HepG2 (cell line): ENCODE data around the gene CNTNAP1. TPM values are rescaled to one million over a fixed set of nuclear protein-coding genes. Genes with fewer than 3 reads are reported as not detected.

ENCODE experiments used
- ATF6 ChIP-seq: sonication (generic); formaldehyde crosslinking; conservative IDR thresholded peaks from 2 replicates; pipeline ENCODE4 v1.4.0; 2020; ENCODE audit warnings: missing genetic modification reagents
- BCL6 ChIP-seq: IDR thresholded peaks from 2 replicates; pipeline ENCODE4 v1.6.1; 2016; ENCODE audit warnings: missing genetic modification reagents, missing compliant biosample characterization
- CBX5 ChIP-seq: sonication (generic); formaldehyde crosslinking; IDR thresholded peaks from 2 replicates; pipeline ENCODE4 v1.4.0; 2020; ENCODE audit warnings: missing genetic modification reagents, borderline replicate concordance
- GATAD1 ChIP-seq: IDR thresholded peaks from 2 replicates; pipeline ENCODE4 v1.6.1; 2016; ENCODE audit warnings: missing genetic modification reagents, missing compliant biosample characterization
- GPN1 ChIP-seq: sonication (generic); formaldehyde crosslinking; IDR thresholded peaks from 2 replicates; pipeline ENCODE4 v1.5.1; 2020; ENCODE audit warnings: missing genetic modification reagents, borderline replicate concordance
- HOXA5 ChIP-seq: sonication (generic); formaldehyde crosslinking; IDR thresholded peaks from 2 replicates; pipeline ENCODE4 v1.4.0; 2020; ENCODE audit warnings: missing genetic modification reagents
- MEIS2 ChIP-seq: sonication (generic); formaldehyde crosslinking; IDR thresholded peaks from 2 replicates; pipeline ENCODE4 v1.9.0; 2021; ENCODE audit warnings: mild to moderate bottlenecking, missing genetic modification reagents
- MXD1 ChIP-seq: sonication (generic); formaldehyde crosslinking; IDR thresholded peaks from 2 replicates; pipeline ENCODE4 v1.4.0; 2020; ENCODE audit warnings: mild to moderate bottlenecking, missing genetic modification reagents
- RBM39 ChIP-seq: fragments of 200-400 bp; formaldehyde crosslinking; IDR thresholded peaks from one replicate; pipeline ENCODE4 v1.6.1; 2018; ENCODE audit warnings: antibody characterized with exemption, mild to moderate bottlenecking, low read depth, low read length; ENCODE audit not compliant: poor library complexity, severe bottlenecking
- SCMH1 ChIP-seq: sonication (generic); formaldehyde crosslinking; IDR thresholded peaks from 2 replicates; pipeline ENCODE4 v1.9.0; 2021; ENCODE audit warnings: missing genetic modification reagents, mild to moderate bottlenecking, borderline replicate concordance
- TARDBP ChIP-seq: sonication (generic); formaldehyde crosslinking; IDR thresholded peaks from 2 replicates; pipeline ENCODE4 v1.8.0; 2022; ENCODE audit warnings: mild to moderate bottlenecking, missing genetic modification reagents
- TRIM22 ChIP-seq: fragments of 450-650 bp; IDR thresholded peaks from 2 replicates; pipeline ENCODE4 v1.6.1; 2017
- U2AF2 ChIP-seq: fragments of 200-400 bp; formaldehyde crosslinking; IDR thresholded peaks from 2 replicates; pipeline ENCODE4 v1.6.1; 2017; ENCODE audit warnings: low read depth, mild to moderate bottlenecking, low read length
- ZBTB7B ChIP-seq: sonication (generic); formaldehyde crosslinking; IDR thresholded peaks from 2 replicates; pipeline ENCODE4 v1.4.0; 2020; ENCODE audit warnings: missing genetic modification reagents
- ZFP1 ChIP-seq: IDR thresholded peaks from 2 replicates; pipeline ENCODE4 v1.6.1; 2016
- ZNF20 ChIP-seq: sonication (generic); formaldehyde crosslinking; IDR thresholded peaks from 2 replicates; pipeline ENCODE4 v1.4.0; 2020; ENCODE audit warnings: mild to moderate bottlenecking, moderate library complexity, missing genetic modification reagents
- ZNF234 ChIP-seq: sonication (generic); formaldehyde crosslinking; conservative IDR thresholded peaks from 2 replicates; pipeline ENCODE4 v1.5.1; 2020; ENCODE audit warnings: mild to moderate bottlenecking, missing genetic modification reagents
- ZNF577 ChIP-seq: sonication (generic); formaldehyde crosslinking; IDR thresholded peaks from 2 replicates; pipeline ENCODE4 v1.4.0; 2020; ENCODE audit warnings: mild to moderate bottlenecking, low read depth, missing genetic modification reagents, borderline replicate concordance
- ZNF619 ChIP-seq: sonication (generic); formaldehyde crosslinking; IDR thresholded peaks from 2 replicates; pipeline ENCODE4 v1.4.0; 2020; ENCODE audit warnings: mild to moderate bottlenecking, missing genetic modification reagents
- ZNF713 ChIP-seq: sonication (generic); formaldehyde crosslinking; IDR thresholded peaks from 2 replicates; pipeline ENCODE4 v1.4.0; 2020; ENCODE audit warnings: mild to moderate bottlenecking, missing genetic modification reagents
- ZNF878 ChIP-seq: sonication (generic); formaldehyde crosslinking; IDR thresholded peaks from 2 replicates; pipeline ENCODE4 v1.8.1; 2023; ENCODE audit warnings: mild to moderate bottlenecking, missing genetic modification reagents, moderate library complexity
- polyA plus RNA-seq, 8 experiments: library from polyadenylated mRNA; depleted of rRNA in 3 of 8; stranded (reverse) in 7 of 8; unstranded in 1 of 8; fragments of >200 nt; fragmentation: Illumina TruSeq in 4 of 8; extraction: Trizol in 4 of 8; gene quantifications; 2 replicates each; pipeline versions ENCODE4 v1.2.1 to v1.2.3, GENCODE V29; 2011 to 2016; ENCODE audit warnings: low read depth in 4 of 8, missing spikeins in 1 of 8, mixed read lengths in 1 of 8; ENCODE audit not compliant: insufficient read depth in 1 of 8
- total RNA-seq, 5 experiments: library from RNA; depleted of rRNA; stranded (reverse); fragments of >200 nt; fragmentation: Illumina TruSeq; extraction: Trizol; gene quantifications; 2 replicates each; pipeline ENCODE4 v1.2.3, GENCODE V29; 2016; ENCODE audit warnings: low read depth in 1 of 5
- TF ChIP-seq, protein P1 (sequence below): sonication (generic); formaldehyde crosslinking; IDR thresholded peaks from 2 replicates; pipeline ENCODE4 v1.4.0; 2020; ENCODE audit warnings: missing genetic modification reagents, borderline replicate concordance

Gene CNTNAP1
- total and polyA plus RNA-seq, 2 of the 13 experiments (the other 11 are each of a cell fraction or from before 2014, with no cell fraction given), result 4.5 to 7.7 TPM

DNA sequence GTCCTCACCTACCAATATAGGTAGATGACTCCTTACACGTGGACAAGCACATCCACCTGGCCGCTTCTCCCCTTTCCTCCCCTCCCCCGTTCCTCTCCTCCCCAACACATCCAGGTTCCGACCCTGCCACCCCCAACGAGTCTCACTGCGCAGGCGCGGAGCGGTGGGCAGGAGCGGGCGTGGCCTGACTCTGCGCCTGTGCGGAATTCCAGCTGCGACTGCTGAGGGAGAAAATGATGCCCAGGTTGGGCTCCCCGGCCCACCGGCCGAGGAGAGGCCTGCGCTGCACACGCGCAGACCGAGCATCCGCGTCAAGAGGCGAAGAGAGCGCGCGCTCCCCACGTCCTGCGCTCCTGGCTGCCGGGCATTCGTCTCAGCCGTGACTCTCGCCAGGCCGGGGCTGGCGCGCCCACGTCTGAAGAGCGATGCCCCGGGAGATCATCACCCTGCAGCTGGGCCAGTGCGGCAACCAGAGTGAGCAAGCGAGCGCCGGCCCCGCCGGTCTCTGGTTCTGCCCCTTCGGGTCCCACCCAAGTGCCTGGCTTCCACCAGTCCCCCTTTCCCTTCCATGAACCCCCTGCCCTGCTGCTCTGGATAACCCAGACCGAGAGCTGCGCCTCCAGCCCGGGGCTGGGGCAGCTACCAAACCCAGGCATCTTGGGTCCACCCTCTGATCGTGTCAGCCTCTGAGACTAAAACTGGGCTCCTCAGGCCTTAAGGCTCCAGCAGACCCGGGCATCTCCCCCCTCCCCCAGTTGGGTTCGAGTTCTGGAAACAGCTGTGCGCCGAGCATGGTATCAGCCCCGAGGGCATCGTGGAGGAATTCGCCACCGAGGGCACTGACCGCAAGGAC is 23.0 kb upstream of the CNTNAP1 start, which contains the start of gene TUBG2 (continued):
- TF ChIP-seq GPN1 (CRISPR knock-in tag) (peak; percentile 65; the same call in 1 of the 2 replicates), ZNF619 (CRISPR knock-in tag) (no peak), ZBTB7B (no peak; the same call in 1 of the 2 replicates), ZNF20 (no peak), ATF6 (no peak), ZNF878 (no peak), RBM39 (peak; percentile 41), TARDBP (CRISPR knock-in tag) (no peak), MXD1 (peak; percentile 89), ZFP1 (CRISPR knock-in tag) (no peak), HOXA5 (no peak), BCL6 (0 out of 2 replicates have a peak, but pooled peaks have one; percentile 39), CBX5 (CRISPR knock-in tag) (peak; percentile 86; the same call in 1 of the 2 replicates), U2AF2 (no peak), GATAD1 (peak; percentile 76), ZNF713 (CRISPR knock-in tag) (no peak), ZNF577 (CRISPR knock-in tag) (no peak), TRIM22 (no peak), MEIS2 (CRISPR knock-in tag) (peak; percentile 60; the same call in 1 of the 2 replicates), ZNF234 (CRISPR knock-in tag) (no peak), SCMH1 (CRISPR knock-in tag) (no peak)
- TF ChIP-seq, protein P1, sequence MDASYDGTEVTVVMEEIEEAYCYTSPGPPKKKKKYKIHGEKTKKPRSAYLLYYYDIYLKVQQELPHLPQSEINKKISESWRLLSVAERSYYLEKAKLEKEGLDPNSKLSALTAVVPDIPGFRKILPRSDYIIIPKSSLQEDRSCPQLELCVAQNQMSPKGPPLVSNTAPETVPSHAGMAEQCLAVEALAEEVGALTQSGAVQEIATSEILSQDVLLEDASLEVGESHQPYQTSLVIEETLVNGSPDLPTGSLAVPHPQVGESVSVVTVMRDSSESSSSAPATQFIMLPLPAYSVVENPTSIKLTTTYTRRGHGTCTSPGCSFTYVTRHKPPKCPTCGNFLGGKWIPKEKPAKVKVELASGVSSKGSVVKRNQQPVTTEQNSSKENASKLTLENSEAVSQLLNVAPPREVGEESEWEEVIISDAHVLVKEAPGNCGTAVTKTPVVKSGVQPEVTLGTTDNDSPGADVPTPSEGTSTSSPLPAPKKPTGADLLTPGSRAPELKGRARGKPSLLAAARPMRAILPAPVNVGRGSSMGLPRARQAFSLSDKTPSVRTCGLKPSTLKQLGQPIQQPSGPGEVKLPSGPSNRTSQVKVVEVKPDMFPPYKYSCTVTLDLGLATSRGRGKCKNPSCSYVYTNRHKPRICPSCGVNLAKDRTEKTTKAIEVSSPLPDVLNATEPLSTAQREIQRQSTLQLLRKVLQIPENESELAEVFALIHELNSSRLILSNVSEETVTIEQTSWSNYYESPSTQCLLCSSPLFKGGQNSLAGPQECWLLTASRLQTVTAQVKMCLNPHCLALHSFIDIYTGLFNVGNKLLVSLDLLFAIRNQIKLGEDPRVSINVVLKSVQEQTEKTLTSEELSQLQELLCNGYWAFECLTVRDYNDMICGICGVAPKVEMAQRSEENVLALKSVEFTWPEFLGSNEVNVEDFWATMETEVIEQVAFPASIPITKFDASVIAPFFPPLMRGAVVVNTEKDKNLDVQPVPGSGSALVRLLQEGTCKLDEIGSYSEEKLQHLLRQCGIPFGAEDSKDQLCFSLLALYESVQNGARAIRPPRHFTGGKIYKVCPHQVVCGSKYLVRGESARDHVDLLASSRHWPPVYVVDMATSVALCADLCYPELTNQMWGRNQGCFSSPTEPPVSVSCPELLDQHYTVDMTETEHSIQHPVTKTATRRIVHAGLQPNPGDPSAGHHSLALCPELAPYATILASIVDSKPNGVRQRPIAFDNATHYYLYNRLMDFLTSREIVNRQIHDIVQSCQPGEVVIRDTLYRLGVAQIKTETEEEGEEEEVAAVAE, result no peak; the same call in 1 of the 2 replicates
